MM.1S (cell line): ENCODE data around the gene SPAG16.

Experiments used
- DNase-seq: peaks from one replicate; pipeline ENCODE4 v3.0.0-alpha.2; 2015
- H2AFZ ChIP-seq: fragments of 300-600 bp; sonication (generic); 2 replicates; pipeline ENCODE4 v1.6.0; 2016; ENCODE audit warnings: antibody characterized with exemption, low read length
- H3F3A ChIP-seq: fragments of 300-600 bp; sonication (generic); 2 replicates; pipeline ENCODE4 v1.6.1; 2016; ENCODE audit warnings: mild to moderate bottlenecking, antibody characterized with exemption, low read length, moderate library complexity, mixed read lengths; ENCODE audit not compliant: insufficient read depth
- H3K27ac ChIP-seq: fragments of 300-600 bp; sonication (generic); 2 replicates; pipeline ENCODE4 v1.5.1; 2016; ENCODE audit warnings: mild to moderate bottlenecking, low read length
- H3K27me3 ChIP-seq: fragments of 300-600 bp; sonication (generic); replicated peaks from 2 replicates; pipeline ENCODE4 v1.6.0; 2016; ENCODE audit warnings: low read length; ENCODE audit not compliant: insufficient read depth
- H3K36me3 ChIP-seq: fragments of 300-600 bp; sonication (generic); replicated peaks from 2 replicates; pipeline ENCODE4 v1.6.1; 2016; ENCODE audit warnings: mild to moderate bottlenecking, low read length, mixed read lengths; ENCODE audit not compliant: insufficient read depth
- H3K4me1 ChIP-seq: fragments of 300-600 bp; sonication (generic); 2 replicates; pipeline ENCODE4 v1.6.1; 2016; ENCODE audit warnings: low read length, mixed read lengths
- H3K4me2 ChIP-seq: fragments of 300-600 bp; sonication (generic); 2 replicates; pipeline ENCODE4 v1.6.0; 2016; ENCODE audit warnings: low read depth, low read length
- H3K4me3 ChIP-seq: fragments of 300-600 bp; sonication (generic); 2 replicates; pipeline ENCODE4 v1.5.1; 2016; ENCODE audit warnings: low read length, mixed read lengths
- H3K79me2 ChIP-seq: fragments of 300-600 bp; sonication (generic); 2 replicates; pipeline ENCODE4 v1.6.1; 2016; ENCODE audit warnings: mixed run types, low read length, mixed read lengths
- H3K9ac ChIP-seq: fragments of 300-600 bp; sonication (generic); 2 replicates; pipeline ENCODE4 v1.6.1; 2016; ENCODE audit warnings: low read length, mixed read lengths
- H3K9me2 ChIP-seq: fragments of 300-600 bp; sonication (generic); replicated peaks from 2 replicates; pipeline ENCODE4 v1.6.1; 2016; ENCODE audit warnings: mild to moderate bottlenecking, low read length, mixed read lengths; ENCODE audit not compliant: insufficient read depth
- H3K9me3 ChIP-seq: fragments of 300-600 bp; sonication (generic); replicated peaks from 2 replicates; pipeline ENCODE4 v1.6.1; 2016; ENCODE audit warnings: mild to moderate bottlenecking, low read length, mixed read lengths; ENCODE audit not compliant: insufficient read depth
- H4K20me1 ChIP-seq: fragments of 300-600 bp; sonication (generic); 2 replicates; pipeline ENCODE4 v1.6.1; 2016; ENCODE audit warnings: mild to moderate bottlenecking, low read length, moderate library complexity, mixed read lengths; ENCODE audit not compliant: insufficient read depth
- CTCF ChIP-seq: fragments of 300-600 bp; sonication (generic); IDR thresholded peaks from 2 replicates; pipeline ENCODE4 v1.5.1; 2016; ENCODE audit warnings: antibody characterized with exemption, low read length, mixed read lengths
- EZH2 ChIP-seq: fragments of 300-600 bp; sonication (generic); optimal IDR thresholded peaks from 2 replicates; pipeline ENCODE3; 2017; ENCODE audit warnings: low read depth, mild to moderate bottlenecking, antibody characterized with exemption, low read length, mixed read lengths
- EZH2phosphoT487 ChIP-seq: fragments of 300-600 bp; sonication (generic); IDR thresholded peaks from 2 replicates; pipeline ENCODE4 v1.6.1; 2018; ENCODE audit warnings: antibody characterized with exemption, low read length

SPAG16 gene

GRCh38 chr2:213733893-213734292 is 449.6 kb downstream of the SPAG16 start:
- Histone ChIP-seq H2AFZ (no peak overlapping the region), H3F3A (no peaks in the 10 kb centered on the region), H3K36me3 (no peaks in the 10 kb centered on the region), H3K4me2 (no peak overlapping the region), H3K9ac (no peak overlapping the region), H4K20me1 (no peaks in the 10 kb centered on the region), H3K9me3 (no peaks in the 10 kb centered on the region), H3K4me1 (no peaks in the 10 kb centered on the region), H3K9me2 (no peaks in the 10 kb centered on the region), H3K4me3 (no peak overlapping the region), H3K27ac (no peak overlapping the region), H3K27me3 (no peaks in the 10 kb centered on the region), H3K79me2 (no peaks in the 10 kb centered on the region)
- no peak for DNase-seq
- TF ChIP-seq EZH2: no peak
- no peak for TF ChIP-seq EZH2phosphoT487
- no peak for TF ChIP-seq CTCF

DNA sequence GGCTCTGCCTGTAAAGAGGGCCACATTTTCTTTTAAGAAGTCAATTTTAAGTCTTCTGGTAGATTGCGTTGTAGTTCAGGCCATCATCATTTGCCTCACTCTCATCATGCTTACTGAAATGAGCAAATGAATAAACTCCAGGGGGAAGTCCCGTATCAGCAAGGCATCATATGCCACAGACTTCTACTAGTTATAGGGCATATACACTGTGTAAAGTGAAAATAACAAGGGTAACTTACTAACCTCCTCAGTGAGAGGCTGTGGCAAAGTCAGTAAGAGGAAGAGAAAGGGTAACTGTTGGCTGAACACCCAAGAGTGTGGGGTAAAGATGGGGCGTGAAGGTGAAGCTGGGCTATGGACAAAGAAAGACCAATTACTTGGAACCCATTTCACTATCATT is 456.2 kb downstream of the SPAG16 start:
- no peaks in the 10 kb centered on the region for H3K27me3 ChIP-seq
- no peak overlapping the region for H3K27ac ChIP-seq
- no peaks in the 10 kb centered on the region for H3K9me3 ChIP-seq
- no peak for DNase-seq
- H3K4me1 ChIP-seq: no peaks in the 10 kb centered on the region
- no peak overlapping the region for H3K9ac ChIP-seq
- no peak for TF ChIP-seq CTCF
- no peak for TF ChIP-seq EZH2
- no peak for TF ChIP-seq EZH2phosphoT487
- no peaks in the 10 kb centered on the region for H4K20me1 ChIP-seq
- no peak overlapping the region for H2AFZ ChIP-seq
- no peak overlapping the region for H3K4me3 ChIP-seq
- no peaks in the 10 kb centered on the region for H3F3A ChIP-seq
- H3K36me3 ChIP-seq: no peaks in the 10 kb centered on the region
- no peak overlapping the region for H3K4me2 ChIP-seq
- no peaks in the 10 kb centered on the region for H3K9me2 ChIP-seq
- no peaks in the 10 kb centered on the region for H3K79me2 ChIP-seq

GRCh38 chr2:213751446-213751845 is 467.2 kb downstream of the SPAG16 start:
- no peaks in the 10 kb centered on the region for H3F3A ChIP-seq
- H3K9me2 ChIP-seq: no peaks in the 10 kb centered on the region
- TF ChIP-seq EZH2phosphoT487 (no peak), CTCF (no peak), EZH2 (no peak)
- no peaks in the 10 kb centered on the region for H3K27me3 ChIP-seq
- no peaks in the 10 kb centered on the region for H3K79me2 ChIP-seq
- DNase-seq: no peak
- no peaks in the 10 kb centered on the region for H4K20me1 ChIP-seq
- no peak overlapping the region for H3K9ac ChIP-seq
- no peaks in the 10 kb centered on the region for H3K9me3 ChIP-seq
- no peak overlapping the region for H3K27ac ChIP-seq
- H3K4me3 ChIP-seq: no peak overlapping the region
- no peak overlapping the region for H3K4me2 ChIP-seq
- H3K36me3 ChIP-seq: no peaks in the 10 kb centered on the region
- no peaks in the 10 kb centered on the region for H3K4me1 ChIP-seq
- H2AFZ ChIP-seq: no peak overlapping the region
